ENCODE measurements around the gene ARHGEF17.

Gene ARHGEF17

DNA sequence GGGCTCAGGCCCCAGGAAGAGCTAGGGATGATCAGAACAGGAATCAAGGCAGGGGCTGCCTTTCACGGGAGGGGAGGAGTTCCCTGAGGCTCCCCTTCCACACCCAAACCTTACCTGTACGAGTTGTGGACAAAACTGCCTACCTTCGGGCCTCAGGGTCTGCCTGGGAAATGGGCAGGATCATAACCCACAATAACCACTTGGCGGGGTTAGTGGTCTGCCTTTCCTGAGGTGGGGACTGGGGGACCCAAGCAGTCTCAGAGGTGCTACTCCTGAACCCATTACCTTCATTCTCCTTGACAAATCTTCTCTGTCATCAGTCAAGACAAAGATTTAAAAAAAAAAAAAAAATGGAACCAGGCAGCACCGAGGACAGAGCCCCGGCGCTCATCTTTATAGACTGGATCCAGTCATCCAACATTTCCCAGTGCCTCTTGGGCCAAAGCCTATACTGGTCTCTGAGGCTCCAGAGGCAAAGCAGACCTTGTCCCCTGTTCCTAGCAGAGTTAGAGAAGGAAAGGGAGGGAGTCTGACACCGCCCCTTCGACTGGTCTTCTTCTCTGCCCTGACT is 21.8 kb upstream of the ARHGEF17 start:
- TF ChIP-seq, protein P1, sequence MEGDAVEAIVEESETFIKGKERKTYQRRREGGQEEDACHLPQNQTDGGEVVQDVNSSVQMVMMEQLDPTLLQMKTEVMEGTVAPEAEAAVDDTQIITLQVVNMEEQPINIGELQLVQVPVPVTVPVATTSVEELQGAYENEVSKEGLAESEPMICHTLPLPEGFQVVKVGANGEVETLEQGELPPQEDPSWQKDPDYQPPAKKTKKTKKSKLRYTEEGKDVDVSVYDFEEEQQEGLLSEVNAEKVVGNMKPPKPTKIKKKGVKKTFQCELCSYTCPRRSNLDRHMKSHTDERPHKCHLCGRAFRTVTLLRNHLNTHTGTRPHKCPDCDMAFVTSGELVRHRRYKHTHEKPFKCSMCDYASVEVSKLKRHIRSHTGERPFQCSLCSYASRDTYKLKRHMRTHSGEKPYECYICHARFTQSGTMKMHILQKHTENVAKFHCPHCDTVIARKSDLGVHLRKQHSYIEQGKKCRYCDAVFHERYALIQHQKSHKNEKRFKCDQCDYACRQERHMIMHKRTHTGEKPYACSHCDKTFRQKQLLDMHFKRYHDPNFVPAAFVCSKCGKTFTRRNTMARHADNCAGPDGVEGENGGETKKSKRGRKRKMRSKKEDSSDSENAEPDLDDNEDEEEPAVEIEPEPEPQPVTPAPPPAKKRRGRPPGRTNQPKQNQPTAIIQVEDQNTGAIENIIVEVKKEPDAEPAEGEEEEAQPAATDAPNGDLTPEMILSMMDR (conservative IDR thresholded peaks at IDR 0.05; ENCODE audit: low read depth), result no peak
- H3K27ac ChIP-seq, result no peak overlapping the region
- no peak for DNase-seq (ENCODE audit: low spot score)
- CTCF ChIA-PET, result interaction anchor here (0.6 to 1.3 kb wide), 3 partner anchors 21 to 455 kb away, joined by 3 to 4 read pairs (median 3); no protein-coding TSS in a partner anchor
- POLR2A ChIA-PET (ENCODE audit: low non-redundant PET), result no interaction called here

DNA sequence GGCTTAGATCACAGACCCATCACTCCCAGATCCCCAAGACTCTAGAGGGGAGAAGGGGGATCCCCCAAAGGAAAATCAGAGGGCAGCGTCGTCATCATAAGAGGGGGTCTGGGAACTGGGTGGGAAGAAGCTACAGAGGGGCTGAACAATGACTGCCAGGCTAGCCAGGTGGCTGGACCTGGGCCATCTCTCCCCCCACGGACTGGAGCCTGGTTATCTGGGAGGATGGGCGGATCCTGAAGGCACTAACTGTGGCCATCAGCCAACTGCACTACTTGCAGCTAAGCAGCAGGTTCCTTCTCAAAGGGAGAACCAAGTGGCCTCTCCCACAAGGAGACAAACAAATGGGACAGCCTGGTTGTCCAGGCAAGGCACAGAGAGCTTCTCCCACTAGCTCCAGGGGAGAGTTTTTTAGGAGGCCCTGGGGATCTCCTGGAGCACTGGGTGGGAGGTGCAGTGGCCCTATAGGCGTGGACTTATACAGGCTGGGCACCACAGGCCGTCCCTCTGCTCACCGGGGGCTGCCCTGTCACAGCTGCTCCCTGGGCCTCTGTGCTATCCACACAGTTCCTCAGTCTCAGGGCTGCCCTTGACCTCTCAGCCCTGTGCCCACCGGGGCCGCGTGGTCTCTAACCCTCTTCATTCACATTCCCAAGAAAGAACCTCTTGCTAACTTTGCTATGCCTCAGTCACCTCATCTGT is 20.5 kb upstream of the ARHGEF17 start:
- POLR2A ChIA-PET (ENCODE audit: low non-redundant PET), result no interaction called here
- no peak for DNase-seq (ENCODE audit: low spot score)
- H3K27ac ChIP-seq, result no peak overlapping the region
- TF ChIP-seq, protein P1 (conservative IDR thresholded peaks at IDR 0.05; ENCODE audit: low read depth), result no peak
- CTCF ChIA-PET, result interaction anchor here (0.5 to 0.9 kb wide), 4 partner anchors 12 to 456 kb away, joined by 3 to 4 read pairs (median 4); no protein-coding TSS in a partner anchor

DNA sequence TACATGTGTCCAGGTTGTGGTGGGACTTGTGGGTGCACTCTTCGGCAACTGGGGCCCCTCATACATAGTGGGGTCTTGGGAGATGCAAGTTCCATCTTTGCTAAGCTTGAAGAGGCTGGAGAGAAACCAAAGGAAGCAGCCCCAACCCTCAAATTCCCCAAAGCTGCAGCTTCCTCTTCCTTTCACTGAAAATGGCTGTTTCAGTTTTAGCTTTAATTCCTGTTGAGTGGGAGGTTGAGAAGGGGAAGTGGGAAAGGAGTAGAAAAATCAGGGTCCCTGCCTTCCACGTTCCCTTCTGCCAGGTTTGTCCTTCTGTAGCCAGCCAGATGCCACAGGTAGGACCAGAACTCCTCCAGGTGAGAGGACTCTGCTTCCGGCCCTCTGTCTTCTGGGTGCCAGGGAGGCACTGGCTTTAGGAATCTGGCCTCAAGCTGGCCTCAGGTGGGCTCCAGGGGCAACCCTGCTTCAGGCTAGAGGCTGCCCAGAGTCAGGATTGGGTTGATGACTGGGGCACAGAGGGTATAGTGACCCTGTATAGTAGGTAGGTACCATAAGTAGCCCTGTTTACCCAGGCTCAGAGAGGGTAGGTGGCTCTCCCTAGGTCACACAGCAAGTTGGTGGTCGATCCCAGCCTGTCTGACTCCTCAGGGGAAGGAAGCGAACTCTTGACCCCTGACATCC is 19.7 kb upstream of the ARHGEF17 start:
- DNase-seq (ENCODE audit: low spot score), result no peak
- ChIA-PET POLR2A (ENCODE audit: low non-redundant PET) (no interaction called here), CTCF (interaction anchor here (0.6 to 1.7 kb wide), 6 partner anchors 11 to 91 kb away, joined by 3 to 8 read pairs (median 4); no protein-coding TSS in a partner anchor)
- H3K27ac ChIP-seq, result peak overlapping the region; percentile 32; the same call in 1 of the 2 replicates
- TF ChIP-seq, protein P1 (conservative IDR thresholded peaks at IDR 0.05; ENCODE audit: low read depth), result no peak

DNA sequence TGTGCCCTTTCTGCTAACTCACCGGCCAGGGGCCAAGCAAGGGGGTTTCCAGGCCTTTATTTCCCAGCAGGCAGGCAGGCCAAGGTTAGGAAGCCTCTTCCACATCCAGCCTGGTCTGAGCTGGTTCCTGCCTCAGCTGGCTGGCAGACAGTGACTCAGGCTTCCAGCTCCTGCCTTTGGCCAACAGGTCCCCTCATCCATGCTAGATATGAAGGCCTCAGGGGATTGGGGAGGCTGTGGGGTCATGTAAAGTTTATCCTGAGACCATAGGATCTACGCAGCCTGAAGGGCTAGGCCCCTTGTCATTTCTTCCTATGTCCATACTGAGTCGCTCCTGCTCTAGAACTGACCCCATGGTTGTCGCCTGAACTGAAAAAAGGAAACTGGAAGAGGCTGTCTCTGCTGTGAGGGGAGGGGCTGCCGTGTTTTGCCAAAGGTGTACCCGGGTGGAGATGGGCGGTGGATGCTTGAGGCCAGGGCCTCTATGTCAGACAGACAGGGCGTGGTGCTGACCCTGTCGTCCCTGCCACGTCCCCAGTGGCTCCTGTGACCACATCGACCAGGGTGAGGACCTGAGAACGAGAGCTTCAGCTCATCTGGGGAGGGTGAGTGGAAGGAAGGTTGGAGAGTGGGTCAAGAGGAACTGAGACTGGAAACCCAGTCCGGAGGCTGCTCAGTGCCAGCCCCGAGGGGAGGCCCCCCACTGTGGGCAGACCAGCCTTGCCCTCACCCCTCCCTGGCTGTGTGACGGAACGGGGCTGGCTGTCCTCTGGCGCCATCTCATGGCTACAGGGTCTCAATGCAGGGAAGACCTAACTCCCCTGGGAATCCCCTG is 19.0 kb upstream of the ARHGEF17 start:
- H3K27ac ChIP-seq, result peak overlapping the region; percentile 32
- ChIA-PET CTCF (interaction anchor here (0.5 to 1.7 kb wide), 27 partner anchors 8 to 1312 kb away, joined by 3 to 8 read pairs (median 4); no protein-coding TSS in a partner anchor), POLR2A (ENCODE audit: low non-redundant PET) (no interaction called here)
- DNase-seq (ENCODE audit: low spot score), result peak; percentile 85
- TF ChIP-seq, protein P1 (conservative IDR thresholded peaks at IDR 0.05; ENCODE audit: low read depth), result peak; percentile 93

DNA sequence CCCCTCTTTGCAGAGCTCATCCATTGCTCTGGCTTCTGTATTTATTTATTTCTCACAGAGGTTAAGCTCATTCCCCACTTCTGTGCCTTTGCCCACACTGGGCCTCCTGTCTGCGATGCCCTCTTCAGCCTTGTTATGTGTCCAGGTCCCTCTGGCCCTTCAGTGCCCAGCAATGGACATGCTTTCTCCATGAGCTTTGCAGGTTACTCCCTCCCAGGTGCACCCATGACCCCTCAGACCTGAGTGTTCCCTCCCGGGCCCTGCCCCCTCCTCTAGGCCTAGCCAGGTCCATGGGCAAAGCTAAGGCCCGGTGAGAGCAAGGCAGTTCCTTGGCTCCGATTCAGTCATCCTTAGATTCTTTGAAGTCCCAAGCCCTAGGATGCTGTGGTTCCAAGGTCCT is 17.5 kb upstream of the ARHGEF17 start:
- no peak for DNase-seq (ENCODE audit: low spot score)
- TF ChIP-seq, protein P1 (conservative IDR thresholded peaks at IDR 0.05; ENCODE audit: low read depth), result no peak
- POLR2A ChIA-PET (ENCODE audit: low non-redundant PET), result no interaction called here
- no peak overlapping the region for H3K27ac ChIP-seq
- CTCF ChIA-PET, result interaction anchor here (1.6 kb wide), 1 partner anchor 12 kb away, joined by 4 read pairs; no protein-coding TSS in a partner anchor

All from RWPE1 (cell line).